ENCODE data around the gene SYNRG. TPM values are rescaled to one million over a fixed set of nuclear protein-coding genes. Genes with fewer than 3 reads are reported as not detected.
A peak's percentile ranks its signal among the peaks of the same experiment; 100 is the strongest.

The SYNRG gene
- polyA plus RNA-seq, 2 of the 4 experiments (the other 2 are of a cell fraction): 13.1 to 17.4 TPM

DNA sequence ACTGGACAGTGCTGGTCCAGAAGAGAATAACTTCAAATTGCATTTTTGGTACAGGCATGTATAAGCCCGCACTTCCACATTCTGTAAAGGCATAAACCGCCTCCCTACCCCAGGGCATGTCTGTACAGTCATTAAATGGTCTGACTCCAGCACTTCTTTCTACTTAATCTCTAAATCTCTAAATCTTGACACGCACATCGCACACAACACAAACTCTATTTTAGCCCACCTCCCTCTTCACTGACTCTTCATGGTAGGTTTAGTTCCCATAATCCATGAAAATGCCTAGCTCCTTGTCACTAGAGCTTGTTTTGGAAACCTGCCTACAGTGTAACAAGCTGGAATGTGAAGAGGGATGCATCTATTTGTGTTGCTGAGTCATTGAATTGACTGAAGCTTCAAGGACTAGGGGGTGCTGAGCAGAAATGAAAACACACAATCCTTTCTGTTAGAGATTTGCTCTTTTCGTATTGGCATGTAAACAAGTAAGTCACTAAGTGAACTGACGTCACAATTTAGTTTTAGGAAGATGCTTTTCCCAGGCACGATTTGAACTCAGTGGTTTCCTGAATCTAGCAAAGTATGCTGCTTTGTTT is 121.1 kb downstream of the SYNRG start (continued):
- TF ChIP-seq MAZ (IDR thresholded peaks at IDR 0.05; ENCODE audit: borderline replicate concordance, low read depth, low read length) (no peak), CBX8 (IDR thresholded peaks at IDR 0.05) (no peak), TP53 (CRISPR knock-in tag; IDR thresholded peaks at IDR 0.05) (no peak), GATA3 (IDR thresholded peaks at IDR 0.05; ENCODE audit: borderline replicate concordance) (peak; percentile 90), POLR2A (IDR thresholded peaks at IDR 0.05; ENCODE audit: low read length) (no peak), HDAC2 (IDR thresholded peaks at IDR 0.05) (no peak), FOSL2 (IDR thresholded peaks at IDR 0.05) (peak; percentile 81), FOSL2 (CRISPR knock-in tag; IDR thresholded peaks at IDR 0.05) (peak; percentile 98), CHD4 (IDR thresholded peaks at IDR 0.05; ENCODE audit: borderline replicate concordance) (no peak), NPAS2 (CRISPR knock-in tag; IDR thresholded peaks at IDR 0.05; ENCODE audit: borderline replicate concordance) (no peak), FOSB (CRISPR knock-in tag; IDR thresholded peaks at IDR 0.05) (peak; percentile 49), ZNF302 (CRISPR knock-in tag; IDR thresholded peaks at IDR 0.05) (no peak), EHMT2 (IDR thresholded peaks at IDR 0.05; ENCODE audit: low read depth) (no peak), SREBF2 (IDR thresholded peaks at IDR 0.05) (no peak), HOXB13 (CRISPR knock-in tag; IDR thresholded peaks at IDR 0.05; ENCODE audit: low read depth) (peak; percentile 58; the same call in 1 of the 2 replicates), HOXB5 (CRISPR knock-in tag; IDR thresholded peaks at IDR 0.05) (0 out of 2 replicates have a peak, but pooled peaks have one; percentile 12), BHLHE40 (IDR thresholded peaks at IDR 0.05; ENCODE audit: low read depth, low read length) (peak; percentile 21; the same call in 1 of the 2 replicates), KDM1A (IDR thresholded peaks at IDR 0.05; ENCODE audit: low read depth) (no peak), SMC3 (IDR thresholded peaks at IDR 0.05) (no peak), ZC3H11A (IDR thresholded peaks at IDR 0.05) (no peak), RAD21 (conservative IDR thresholded peaks at IDR 0.05 in 1 of 2, IDR thresholded peaks at IDR 0.05 in 1 of 2) (no peak; a peak in 1 of 5 replicates)
- TF ChIP-seq, protein P1, sequence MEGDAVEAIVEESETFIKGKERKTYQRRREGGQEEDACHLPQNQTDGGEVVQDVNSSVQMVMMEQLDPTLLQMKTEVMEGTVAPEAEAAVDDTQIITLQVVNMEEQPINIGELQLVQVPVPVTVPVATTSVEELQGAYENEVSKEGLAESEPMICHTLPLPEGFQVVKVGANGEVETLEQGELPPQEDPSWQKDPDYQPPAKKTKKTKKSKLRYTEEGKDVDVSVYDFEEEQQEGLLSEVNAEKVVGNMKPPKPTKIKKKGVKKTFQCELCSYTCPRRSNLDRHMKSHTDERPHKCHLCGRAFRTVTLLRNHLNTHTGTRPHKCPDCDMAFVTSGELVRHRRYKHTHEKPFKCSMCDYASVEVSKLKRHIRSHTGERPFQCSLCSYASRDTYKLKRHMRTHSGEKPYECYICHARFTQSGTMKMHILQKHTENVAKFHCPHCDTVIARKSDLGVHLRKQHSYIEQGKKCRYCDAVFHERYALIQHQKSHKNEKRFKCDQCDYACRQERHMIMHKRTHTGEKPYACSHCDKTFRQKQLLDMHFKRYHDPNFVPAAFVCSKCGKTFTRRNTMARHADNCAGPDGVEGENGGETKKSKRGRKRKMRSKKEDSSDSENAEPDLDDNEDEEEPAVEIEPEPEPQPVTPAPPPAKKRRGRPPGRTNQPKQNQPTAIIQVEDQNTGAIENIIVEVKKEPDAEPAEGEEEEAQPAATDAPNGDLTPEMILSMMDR (IDR thresholded peaks at IDR 0.05): no peak
- TF ChIP-seq, protein P2, sequence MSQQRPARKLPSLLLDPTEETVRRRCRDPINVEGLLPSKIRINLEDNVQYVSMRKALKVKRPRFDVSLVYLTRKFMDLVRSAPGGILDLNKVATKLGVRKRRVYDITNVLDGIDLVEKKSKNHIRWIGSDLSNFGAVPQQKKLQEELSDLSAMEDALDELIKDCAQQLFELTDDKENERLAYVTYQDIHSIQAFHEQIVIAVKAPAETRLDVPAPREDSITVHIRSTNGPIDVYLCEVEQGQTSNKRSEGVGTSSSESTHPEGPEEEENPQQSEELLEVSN (IDR thresholded peaks at IDR 0.05; ENCODE audit: borderline replicate concordance, low read depth): no peak
- TF ChIP-seq, protein P3, sequence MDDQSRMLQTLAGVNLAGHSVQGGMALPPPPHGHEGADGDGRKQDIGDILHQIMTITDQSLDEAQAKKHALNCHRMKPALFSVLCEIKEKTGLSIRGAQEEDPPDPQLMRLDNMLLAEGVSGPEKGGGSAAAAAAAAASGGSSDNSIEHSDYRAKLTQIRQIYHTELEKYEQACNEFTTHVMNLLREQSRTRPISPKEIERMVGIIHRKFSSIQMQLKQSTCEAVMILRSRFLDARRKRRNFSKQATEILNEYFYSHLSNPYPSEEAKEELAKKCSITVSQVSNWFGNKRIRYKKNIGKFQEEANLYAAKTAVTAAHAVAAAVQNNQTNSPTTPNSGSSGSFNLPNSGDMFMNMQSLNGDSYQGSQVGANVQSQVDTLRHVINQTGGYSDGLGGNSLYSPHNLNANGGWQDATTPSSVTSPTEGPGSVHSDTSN (IDR thresholded peaks at IDR 0.05): 0 out of 2 replicates have a peak, but pooled peaks have one; percentile 52
- TF ChIP-seq, protein P4, sequence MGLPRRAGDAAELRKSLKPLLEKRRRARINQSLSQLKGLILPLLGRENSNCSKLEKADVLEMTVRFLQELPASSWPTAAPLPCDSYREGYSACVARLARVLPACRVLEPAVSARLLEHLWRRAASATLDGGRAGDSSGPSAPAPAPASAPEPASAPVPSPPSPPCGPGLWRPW (IDR thresholded peaks at IDR 0.05): no peak
- TF ChIP-seq, protein P5, sequence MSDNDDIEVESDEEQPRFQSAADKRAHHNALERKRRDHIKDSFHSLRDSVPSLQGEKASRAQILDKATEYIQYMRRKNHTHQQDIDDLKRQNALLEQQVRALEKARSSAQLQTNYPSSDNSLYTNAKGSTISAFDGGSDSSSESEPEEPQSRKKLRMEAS (IDR thresholded peaks at IDR 0.05): peak; percentile 80

DNA sequence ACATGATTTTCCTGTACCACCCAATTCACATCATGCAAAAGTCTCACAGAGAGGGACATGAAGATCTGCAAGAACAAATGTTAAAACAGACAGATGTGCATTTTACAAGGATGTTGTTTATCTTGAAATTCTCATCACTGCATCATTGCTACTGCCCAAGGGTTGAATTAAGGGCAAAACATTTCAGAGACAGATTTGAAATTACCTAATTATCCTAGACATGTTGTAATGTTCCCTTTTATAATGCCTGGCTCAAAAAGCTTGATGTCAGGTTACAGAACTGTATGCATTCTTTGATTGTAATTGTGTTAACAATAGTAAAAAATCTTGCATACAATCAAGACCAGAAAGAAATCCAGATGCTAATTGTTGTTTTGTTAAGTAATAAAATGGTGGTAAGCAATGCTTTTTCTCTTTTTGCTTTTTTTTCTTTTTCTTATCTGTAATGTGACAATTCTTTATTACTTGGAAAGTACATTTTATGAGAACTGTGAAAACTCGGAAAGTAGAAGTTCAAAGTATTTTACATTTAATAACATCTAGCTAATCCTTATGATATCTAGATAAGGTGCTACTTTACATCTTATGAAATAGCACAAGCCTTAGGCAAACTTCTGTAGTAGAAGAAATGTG is 123.2 kb downstream of the SYNRG start:
- WGBS (ENCODE audit: missing lambda C conversion rate): 81% methylated on average over 1 of the region's 1 CpG
- no peak overlapping the region for H3K27ac ChIP-seq

More for the DNA sequence above, 123.2 kb downstream of the SYNRG start:
- TF ChIP-seq HOXB5 (CRISPR knock-in tag; IDR thresholded peaks at IDR 0.05): no peak
- TF ChIP-seq, protein P6, sequence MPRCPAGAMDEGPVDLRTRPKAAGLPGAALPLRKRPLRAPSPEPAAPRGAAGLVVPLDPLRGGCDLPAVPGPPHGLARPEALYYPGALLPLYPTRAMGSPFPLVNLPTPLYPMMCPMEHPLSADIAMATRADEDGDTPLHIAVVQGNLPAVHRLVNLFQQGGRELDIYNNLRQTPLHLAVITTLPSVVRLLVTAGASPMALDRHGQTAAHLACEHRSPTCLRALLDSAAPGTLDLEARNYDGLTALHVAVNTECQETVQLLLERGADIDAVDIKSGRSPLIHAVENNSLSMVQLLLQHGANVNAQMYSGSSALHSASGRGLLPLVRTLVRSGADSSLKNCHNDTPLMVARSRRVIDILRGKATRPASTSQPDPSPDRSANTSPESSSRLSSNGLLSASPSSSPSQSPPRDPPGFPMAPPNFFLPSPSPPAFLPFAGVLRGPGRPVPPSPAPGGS (IDR thresholded peaks at IDR 0.05): no peak
- TF ChIP-seq JUNB (IDR thresholded peaks at IDR 0.05): no peak
- no peak for TF ChIP-seq HEYL (CRISPR knock-in tag; IDR thresholded peaks at IDR 0.05)
- no peak for TF ChIP-seq HDAC2 (IDR thresholded peaks at IDR 0.05)
- no peak for TF ChIP-seq EP300 (IDR thresholded peaks at IDR 0.05)
- TF ChIP-seq ZNF302 (CRISPR knock-in tag; IDR thresholded peaks at IDR 0.05): no peak
- no peak overlapping the region for H3K4me2 ChIP-seq
- FAIRE-seq (no peak), DNase-seq (ENCODE audit: low read depth in 1 of 2, low spot score in 1 of 2) (no peak), ATAC-seq (no peak)
- ChIA-PET POLR2A (interaction anchor here (1.5 kb wide), 1 partner anchor 9 kb away, joined by 7 read pairs; no protein-coding TSS in a partner anchor), CTCF (interaction anchor here (0.6 to 1.6 kb wide), 5 partner anchors 20 to 113 kb away, joined by 3 to 5 read pairs (median 5); partner anchors contain the start of gene TADA2A)
- H3K4me3 ChIP-seq: no peak overlapping the region
- H3K4me1 ChIP-seq: peaks cover 28% of the 10 kb centered on the region
- no peaks in the 10 kb centered on the region for H3K9me3 ChIP-seq

Data from A549 (cell line).